ENCODE measurements around the gene EPHB3.

Gene EPHB3

DNA sequence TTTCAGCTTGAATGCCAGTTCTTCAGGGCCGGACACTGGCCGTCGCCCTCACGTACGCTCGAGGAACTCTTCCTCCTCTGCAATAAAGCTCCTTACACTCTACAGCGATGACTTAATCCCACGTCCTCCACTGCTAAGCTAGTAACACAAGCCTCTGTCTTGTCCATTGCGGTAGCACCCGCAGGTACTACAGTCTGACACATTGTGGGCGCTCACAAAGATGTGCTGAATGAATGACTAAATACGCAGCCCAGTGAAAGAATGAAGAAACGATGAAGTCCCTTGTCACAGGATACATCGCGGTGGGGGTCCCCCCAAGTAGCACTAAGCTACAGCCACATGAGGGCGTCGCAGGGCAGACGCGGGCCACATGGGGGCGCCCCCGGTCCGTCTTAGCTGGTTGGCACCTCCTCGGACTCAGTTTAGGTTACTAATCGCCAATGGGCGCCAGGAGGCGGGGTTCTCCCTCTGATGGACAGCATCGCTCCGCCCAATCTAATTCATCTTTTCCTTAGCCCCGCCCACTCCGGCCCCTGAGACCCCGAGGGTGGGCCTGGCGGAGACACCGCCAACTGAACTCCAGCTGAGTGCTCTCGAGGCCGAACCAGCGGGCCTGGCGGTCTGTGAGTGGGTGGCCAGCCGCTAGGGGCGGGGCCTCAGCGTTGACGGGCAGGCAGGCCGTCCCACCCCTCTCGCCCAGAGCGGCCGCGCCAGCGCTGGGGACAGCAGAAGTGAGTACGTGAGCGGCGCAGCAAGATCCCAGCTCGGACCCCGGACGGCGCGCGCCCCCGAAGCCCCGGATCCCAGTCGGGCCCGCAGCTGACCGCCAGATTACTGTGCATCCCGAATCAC is at the start of gene EPHB3:
TSS of gene EPHB3 (plus strand) at position 725 of the 852 bp plus-strand sequence. CDS start 451 bp downstream, outside the sequence.
- Mint-ChIP-seq H3K27me3 (peaks cover 47 to 64% of the 10 kb centered on the region in 2 donors), H3K9me3 (no peaks in the 10 kb centered on the region), H3K4me1 (peaks cover 12 to 16% of the 10 kb centered on the region in 2 donors), H3K36me3 (no peaks in the 10 kb centered on the region), H3K4me3 (peak within 1 kb of the TSS; percentile 72 to 76), H3K27ac (peak within 1 kb of the TSS; percentile 44)
- DNase-seq (peak; percentile 96), ATAC-seq (replicated peaks) (peak; percentile 93 to 94)

- H3K27ac Mint-ChIP-seq: no peak overlapping the region
- H3K9me3 Mint-ChIP-seq: no peaks in the 10 kb centered on the region
- H3K4me1 Mint-ChIP-seq: peaks cover 7 to 14% of the 10 kb centered on the region in 2 donors
- peak overlapping the region in 1 of 2 donors; percentile 42 for H3K4me3 Mint-ChIP-seq
- DNase-seq (no peak), ATAC-seq (replicated peaks) (no peak)
- peaks cover 43 to 77% of the 10 kb centered on the region in 2 donors for H3K27me3 Mint-ChIP-seq
- no peaks in the 10 kb centered on the region for H3K36me3 Mint-ChIP-seq
These were observed 49.0 kb upstream of the EPHB3 start for GRCh38 chr3:184512621-184513020.

- Mint-ChIP-seq H3K4me3 (peak overlapping the region; percentile 73 to 82), H3K9me3 (no peaks in the 10 kb centered on the region), H3K36me3 (no peaks in the 10 kb centered on the region), H3K4me1 (peaks cover 7 to 14% of the 10 kb centered on the region in 2 donors), H3K27ac (no peak overlapping the region), H3K27me3 (peaks cover 42 to 70% of the 10 kb centered on the region in 2 donors)
- ATAC-seq (replicated peaks): peak; percentile 99
- peak; percentile 78 for DNase-seq
These were observed 48.1 kb upstream of the EPHB3 start for GRCh38 chr3:184513276-184514170.

GRCh38 chr3:184514171-184514490 is 47.5 kb upstream of the EPHB3 start:
- Mint-ChIP-seq H3K36me3 (no peaks in the 10 kb centered on the region), H3K9me3 (no peaks in the 10 kb centered on the region), H3K27ac (no peak overlapping the region), H3K27me3 (peaks cover 48 to 72% of the 10 kb centered on the region in 2 donors), H3K4me1 (peaks cover 7 to 14% of the 10 kb centered on the region in 2 donors), H3K4me3 (peak overlapping the region; percentile 73 to 82)
- ATAC-seq (replicated peaks) (peak in 1 of 2 donors; percentile 5), DNase-seq (no peak)

DNA sequence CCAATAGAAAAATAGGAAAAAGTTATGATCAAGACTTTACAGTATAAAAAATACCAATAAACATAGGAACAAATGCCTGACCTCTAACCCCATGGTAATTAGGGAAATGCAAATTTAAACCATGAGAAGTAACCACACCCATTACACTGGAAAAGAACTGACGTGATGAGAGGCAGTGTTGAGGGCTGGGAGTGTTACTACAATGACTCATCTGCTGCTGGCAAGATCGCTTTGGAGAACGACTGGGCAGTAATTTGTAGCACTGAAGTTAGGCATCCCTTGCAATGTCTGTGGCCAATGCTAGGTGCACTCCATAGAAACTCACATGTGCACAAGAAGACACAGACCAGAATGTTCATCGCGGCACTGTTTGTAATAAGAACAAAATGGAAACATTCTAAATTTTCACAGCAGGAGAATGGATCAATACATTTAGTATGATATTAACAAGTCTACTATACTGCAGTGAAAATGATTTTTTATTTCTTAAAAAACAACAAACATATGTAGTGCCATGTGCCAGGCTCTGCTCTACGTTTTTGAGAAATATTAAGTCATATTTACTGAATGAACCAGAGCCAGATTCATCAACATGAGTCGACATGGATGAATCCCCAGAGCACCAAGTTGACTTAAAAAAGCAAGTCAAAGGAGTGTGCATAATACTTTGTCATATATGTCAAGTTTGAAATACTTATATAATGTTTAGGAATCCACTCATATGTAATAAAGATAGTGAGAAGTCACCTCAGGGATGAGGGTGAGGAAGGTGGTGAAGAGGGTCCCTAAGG is 37.6 kb upstream of the EPHB3 start:
- H3K27ac Mint-ChIP-seq: no peak overlapping the region
- H3K4me3 Mint-ChIP-seq: peak overlapping the region in 1 of 2 donors; percentile 2
- no peaks in the 10 kb centered on the region for H3K36me3 Mint-ChIP-seq
- H3K27me3 Mint-ChIP-seq: peaks cover 53 to 56% of the 10 kb centered on the region in 2 donors
- DNase-seq (peak; percentile 21), ATAC-seq (replicated peaks) (peak; percentile 89 to 92)
- H3K4me1 Mint-ChIP-seq: peaks cover 8 to 30% of the 10 kb centered on the region in 2 donors
- H3K9me3 Mint-ChIP-seq: no peaks in the 10 kb centered on the region

- ATAC-seq (replicated peaks) (peak; percentile 54 to 60), DNase-seq (no peak)
- Mint-ChIP-seq H3K27ac (peak overlapping the region; percentile 86), H3K4me1 (peaks cover 8 to 30% of the 10 kb centered on the region in 2 donors), H3K9me3 (no peaks in the 10 kb centered on the region), H3K36me3 (no peaks in the 10 kb centered on the region), H3K27me3 (peaks cover 50 to 53% of the 10 kb centered on the region in 2 donors), H3K4me3 (peak overlapping the region; percentile 84 to 93)
These were observed 36.6 kb upstream of the EPHB3 start for GRCh38 chr3:184524981-184525336.

GRCh38 chr3:184525337-184526087 is 36.1 kb upstream of the EPHB3 start:
- Mint-ChIP-seq H3K4me1 (peaks cover 8 to 30% of the 10 kb centered on the region in 2 donors), H3K36me3 (no peaks in the 10 kb centered on the region), H3K27me3 (peaks cover 55 to 59% of the 10 kb centered on the region in 2 donors), H3K4me3 (peak overlapping the region; percentile 84 to 93), H3K9me3 (no peaks in the 10 kb centered on the region), H3K27ac (peak overlapping the region; percentile 86)
- DNase-seq (no peak), ATAC-seq (replicated peaks) (peak; percentile 33 to 43)

GRCh38 chr3:184526088-184526433 is 35.5 kb upstream of the EPHB3 start:
- H3K27me3 Mint-ChIP-seq: peaks cover 61 to 64% of the 10 kb centered on the region in 2 donors
- ATAC-seq (replicated peaks): peak; percentile 20 to 47

DNA sequence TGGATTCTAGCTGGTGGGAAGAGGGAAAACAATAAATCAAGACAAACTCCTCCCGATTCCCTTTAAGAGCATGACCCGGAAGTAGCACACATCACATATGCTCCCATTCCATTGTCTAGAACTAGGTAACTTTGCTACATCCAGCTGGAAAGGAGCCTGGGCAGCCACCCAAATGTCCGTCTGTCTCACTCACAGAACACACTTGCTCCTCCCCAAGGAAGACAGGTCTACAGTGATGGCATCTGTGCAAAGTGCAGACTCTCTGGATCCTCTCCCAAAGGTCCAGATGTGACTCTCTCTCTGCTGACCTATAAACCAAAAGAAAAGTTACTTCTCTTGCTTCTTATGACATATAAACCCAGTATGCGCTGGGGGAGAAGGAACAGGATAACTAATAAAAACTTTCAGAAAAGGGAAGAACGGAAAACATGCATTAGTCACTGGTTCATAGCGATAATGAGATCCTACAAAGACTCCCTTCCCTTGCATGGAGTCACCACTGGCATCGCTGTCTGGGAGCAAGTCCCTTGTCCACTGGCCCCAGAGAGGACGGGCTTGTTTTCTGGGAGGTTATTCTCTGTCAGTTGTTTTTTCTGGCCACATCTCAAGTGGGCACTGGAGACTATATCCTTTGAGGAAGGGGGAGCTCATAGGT is 29.8 kb upstream of the EPHB3 start:
- Mint-ChIP-seq H3K36me3 (no peaks in the 10 kb centered on the region), H3K27ac (no peak overlapping the region), H3K4me1 (no peaks in the 10 kb centered on the region), H3K27me3 (peaks cover 39 to 66% of the 10 kb centered on the region in 2 donors), H3K4me3 (no peak overlapping the region), H3K9me3 (no peaks in the 10 kb centered on the region)
- ATAC-seq (replicated peaks) (no peak), DNase-seq (no peak)

More at GRCh38 chr3:184526088-184526433, 35.5 kb upstream of the EPHB3 start:
- DNase-seq: no peak
- Mint-ChIP-seq H3K27ac (no peak overlapping the region), H3K4me3 (peak overlapping the region; percentile 74 to 93), H3K36me3 (no peaks in the 10 kb centered on the region), H3K4me1 (peaks cover 8 to 30% of the 10 kb centered on the region in 2 donors), H3K9me3 (no peaks in the 10 kb centered on the region)

DNA sequence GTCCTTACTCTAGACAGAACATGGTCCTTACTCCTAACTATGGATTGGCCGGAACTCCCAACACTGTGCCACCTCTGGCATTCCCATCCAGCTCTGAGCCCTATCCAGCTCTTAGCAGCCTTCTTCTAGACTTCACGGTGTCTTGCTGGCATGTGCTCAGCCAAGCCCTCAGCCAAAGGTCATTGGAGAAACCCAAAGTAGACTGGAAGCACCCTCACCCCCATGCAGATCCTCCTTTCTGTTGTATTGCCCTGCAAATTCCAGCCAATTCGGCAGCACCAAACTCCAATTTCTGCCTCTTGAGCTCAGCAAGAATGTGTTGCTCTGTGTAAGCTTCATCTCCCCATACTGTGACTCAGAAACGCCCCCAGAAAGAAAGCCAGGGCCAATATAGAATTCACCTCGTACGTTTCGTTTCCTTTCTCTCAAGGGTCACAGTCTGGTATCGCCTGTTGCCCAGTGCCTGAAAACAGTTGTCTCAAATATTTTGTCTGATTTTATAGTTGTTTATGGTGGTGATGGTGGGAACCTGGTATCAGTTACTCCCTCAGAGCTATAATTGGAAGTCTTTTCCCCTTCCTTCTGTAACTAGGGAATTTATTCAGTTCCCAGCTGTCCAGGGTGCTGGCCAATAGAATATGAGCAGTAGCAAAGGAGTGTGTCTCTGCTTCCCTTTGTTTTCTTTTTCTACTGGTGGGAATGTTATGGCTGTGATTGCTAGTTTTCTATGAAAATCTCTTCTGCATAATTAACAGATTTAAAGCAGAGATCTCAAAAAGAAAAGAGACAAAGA is 28.4 kb upstream of the EPHB3 start:
- no peak overlapping the region for H3K27ac Mint-ChIP-seq
- H3K9me3 Mint-ChIP-seq: no peaks in the 10 kb centered on the region
- H3K27me3 Mint-ChIP-seq: peaks cover 31 to 54% of the 10 kb centered on the region in 2 donors
- no peak for ATAC-seq (replicated peaks)
- no peaks in the 10 kb centered on the region for H3K36me3 Mint-ChIP-seq
- no peak for DNase-seq
- H3K4me1 Mint-ChIP-seq: no peaks in the 10 kb centered on the region
- no peak overlapping the region for H3K4me3 Mint-ChIP-seq

DNA sequence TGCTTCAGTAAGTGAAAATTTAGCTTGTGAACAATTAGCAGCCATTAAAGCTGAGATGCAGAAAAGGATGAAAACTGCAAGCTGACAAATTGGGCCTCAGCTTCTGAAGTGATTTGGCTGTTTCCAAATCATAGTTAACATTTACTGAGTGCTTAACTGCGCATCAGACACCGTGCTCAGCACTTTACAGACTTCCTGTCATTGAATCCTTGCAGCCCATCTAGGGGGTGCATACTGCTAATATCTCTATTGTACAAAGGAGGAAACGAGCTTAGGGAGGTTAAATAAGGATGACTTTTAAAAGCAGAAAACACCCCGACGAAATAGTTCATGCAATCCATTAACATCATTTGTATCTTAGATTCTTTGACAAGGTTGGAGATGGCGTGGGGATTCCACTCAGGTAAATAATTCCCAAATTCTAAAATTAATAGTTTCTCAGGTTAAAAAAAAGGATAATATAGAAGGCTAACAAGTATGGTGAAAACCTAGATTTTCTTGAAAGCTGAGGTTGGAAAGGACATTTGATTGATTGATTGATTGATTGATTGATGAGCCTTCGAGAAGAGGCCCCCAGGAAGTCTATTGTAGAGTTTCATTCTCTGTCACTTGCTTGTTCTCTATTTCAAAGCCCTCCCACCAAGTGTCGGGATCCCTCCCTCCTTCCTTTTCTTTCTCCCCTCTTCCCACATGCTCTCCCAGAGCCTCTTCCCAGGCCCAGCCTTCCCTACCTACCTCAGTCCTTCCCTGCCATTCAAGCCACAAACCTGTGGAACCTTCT is 23.5 kb upstream of the EPHB3 start:
- Mint-ChIP-seq H3K4me3 (no peak overlapping the region), H3K4me1 (peaks cover 0 to 6% of the 10 kb centered on the region in 2 donors), H3K36me3 (no peaks in the 10 kb centered on the region), H3K9me3 (no peaks in the 10 kb centered on the region), H3K27ac (no peak overlapping the region), H3K27me3 (peaks cover 39 to 61% of the 10 kb centered on the region in 2 donors)
- ATAC-seq (replicated peaks) (no peak), DNase-seq (no peak)

Measured in stimulated activated naive B cell treated with anti-CD40 and anti-IgM and Interleukin-4, amounts not matched to agents 10 μg/mL and 1 μg/mL and 100 μg/mL, for 72 hours (primary cell).